Neutrophil (primary cell): ENCODE data around the gene MATK.
"Not testable (repeated sequence)": the region's sequence is repeated elsewhere in the genome, so short reads cannot be mapped to it uniquely, and the experiment has no call there.

Experiments
- H3K27ac ChIP-seq: fragments of 200-600 bp; sonication (generic); 2 replicates; pipeline ENCODE4 v1.5.1; 2016; ENCODE audit warnings: mild to moderate bottlenecking, moderate library complexity
- H3K27me3 ChIP-seq: fragments of 200-600 bp; sonication (generic); 2 replicates; pipeline ENCODE4 v1.6.0; 2016; ENCODE audit warnings: mild to moderate bottlenecking
- H3K36me3 ChIP-seq: fragments of 200-600 bp; sonication (generic); 2 replicates; pipeline ENCODE4 v1.5.1; 2017
- H3K4me1 ChIP-seq, 2 experiments: fragments of 200-600 bp in 1 of 2; sonication (generic) in 1 of 2; 1 replicate in 1 of 2; 2 replicates in 1 of 2; pipeline versions ENCODE4 v1.5.1 to v1.6.1; 2013 to 2016; ENCODE audit warnings: low read depth in 1 of 2, low read length in 1 of 2, mild to moderate bottlenecking in 1 of 2, moderate library complexity in 1 of 2; ENCODE audit not compliant: control insufficient read depth in 1 of 2, insufficient read depth in 1 of 2
- H3K4me3 ChIP-seq, 2 experiments: fragments of 200-600 bp in 1 of 2; sonication (generic) in 1 of 2; 1 replicate in 1 of 2; 2 replicates in 1 of 2; pipeline ENCODE4 v1.5.1; 2013 to 2016; ENCODE audit warnings: low read depth in 1 of 2, low read length in 1 of 2, mild to moderate bottlenecking in 1 of 2, moderate library complexity in 1 of 2
- H3K9me3 ChIP-seq: fragments of 200-600 bp; sonication (generic); 2 replicates; pipeline ENCODE4 v1.5.1; 2016
- CTCF ChIP-seq: fragments of 200-600 bp; sonication (generic); IDR thresholded peaks from 2 replicates; pipeline ENCODE4 v1.5.1; 2016; ENCODE audit warnings: antibody characterized with exemption

Gene MATK

GRCh38 chr19:3761382-3762129, 24.6 kb downstream of the MATK start, which contains the start of gene APBA3:
APBA3 (minus strand) TSS chr19:3761692; CDS start chr19:3760264, 1,428 bp downstream.
- peaks cover 30% of the 10 kb centered on the region for H3K36me3 ChIP-seq
- H3K27me3 ChIP-seq = no peaks in the 10 kb centered on the region
- peak within 1 kb of the TSS; percentile 98 for H3K27ac ChIP-seq
- peak within 1 kb of the TSS; percentile 83 to 88 for H3K4me3 ChIP-seq
- TF ChIP-seq CTCF = peak; percentile 66
- H3K4me1 ChIP-seq = peaks cover 25 to 33% of the 10 kb centered on the region in 2 experiments
- H3K9me3 ChIP-seq = no peaks in the 10 kb centered on the region

GRCh38 chr19:3760871-3761361, 25.3 kb downstream of the MATK start:
- Histone ChIP-seq H3K4me3 (peak overlapping the region; percentile 83 to 88), H3K27ac (peak overlapping the region; percentile 98), H3K4me1 (peaks cover 22 to 28% of the 10 kb centered on the region in 2 experiments), H3K9me3 (no peaks in the 10 kb centered on the region), H3K27me3 (no peaks in the 10 kb centered on the region), H3K36me3 (peaks cover 30% of the 10 kb centered on the region)
- TF ChIP-seq CTCF = no peak

- H3K4me3 ChIP-seq = no peak overlapping the region
- no peaks in the 10 kb centered on the region for H3K27me3 ChIP-seq
- peaks cover 22 to 28% of the 10 kb centered on the region in 2 experiments for H3K4me1 ChIP-seq
- peaks cover 30% of the 10 kb centered on the region for H3K36me3 ChIP-seq
- H3K27ac ChIP-seq = no peak overlapping the region
- no peaks in the 10 kb centered on the region for H3K9me3 ChIP-seq
- TF ChIP-seq CTCF = no peak
These were observed 26.5 kb downstream of the MATK start for GRCh38 chr19:3759482-3760254.

GRCh38 chr19:3758297-3758696, 27.9 kb downstream of the MATK start:
- not testable (repeated sequence) for H3K27ac ChIP-seq, H3K9me3 ChIP-seq, H3K4me3 ChIP-seq, H3K27me3 ChIP-seq
- Histone ChIP-seq H3K36me3 (peaks cover 42% of the 10 kb centered on the region), H3K4me1 (peaks cover 19 to 23% of the 10 kb centered on the region in 2 experiments)

- Histone ChIP-seq H3K36me3 (peaks cover 48% of the 10 kb centered on the region), H3K4me1 (peaks cover 14 to 18% of the 10 kb centered on the region in 2 experiments)
- not testable (repeated sequence) for H3K27me3 ChIP-seq, H3K9me3 ChIP-seq, H3K4me3 ChIP-seq, H3K27ac ChIP-seq
These were observed 28.5 kb downstream of the MATK start for GRCh38 chr19:3757705-3758104.

- TF ChIP-seq CTCF = no peak
- no peak overlapping the region for H3K4me3 ChIP-seq
- no peaks in the 10 kb centered on the region for H3K27me3 ChIP-seq
- no peak overlapping the region for H3K27ac ChIP-seq
- H3K9me3 ChIP-seq = no peaks in the 10 kb centered on the region
- peaks cover 70% of the 10 kb centered on the region for H3K36me3 ChIP-seq
- no peaks in the 10 kb centered on the region for H3K4me1 ChIP-seq
These were observed 32.4 kb downstream of the MATK start for GRCh38 chr19:3753631-3754410.
